Neural cell (in vitro differentiated cells): ENCODE results near the gene BIVM. TPM values are rescaled to one million over a fixed set of nuclear protein-coding genes. Genes with fewer than 3 reads are reported as not detected.

Source experiments
- H2AFZ ChIP-seq: fragments of 200-600, 300-800 bp; sonication (generic), shearing (Covaris generic); 2 replicates; pipeline ENCODE4 v1.6.0; 2014; ENCODE audit warnings: low read depth, mild to moderate bottlenecking, antibody characterized with exemption, low read length, moderate library complexity
- H3F3A ChIP-seq: fragments of 200-600 bp; shearing (Covaris generic); 2 replicates; pipeline ENCODE4 v1.6.1; 2016; ENCODE audit warnings: mild to moderate bottlenecking, moderate library complexity, mixed read lengths, antibody characterized with exemption, low read length; ENCODE audit not compliant: insufficient read depth, poor library complexity, severe bottlenecking
- H3K27ac ChIP-seq: fragments of 200-600, 300-800 bp; sonication (generic), shearing (Covaris generic); 2 replicates; pipeline ENCODE4 v1.5.1; 2014; ENCODE audit warnings: mild to moderate bottlenecking, low read length, moderate library complexity
- H3K27me3 ChIP-seq: fragments of 300-800, 200-600 bp; sonication (generic), shearing (Covaris generic); 2 replicates; pipeline ENCODE4 v1.6.0; 2014; ENCODE audit warnings: mild to moderate bottlenecking, low read depth, low read length, moderate library complexity; ENCODE audit not compliant: insufficient read depth
- H3K36me3 ChIP-seq: fragments of 300-800, 200-600 bp; sonication (generic), shearing (Covaris generic); 2 replicates; pipeline ENCODE4 v1.5.1; 2014; ENCODE audit warnings: mild to moderate bottlenecking, antibody characterized with exemption, low read length, moderate library complexity; ENCODE audit not compliant: insufficient read depth
- H3K4me2 ChIP-seq: fragments of 300-800, 200-600 bp; sonication (generic), shearing (Covaris generic); 2 replicates; pipeline ENCODE4 v1.6.0; 2014; ENCODE audit warnings: mild to moderate bottlenecking, low read length
- H3K4me3 ChIP-seq: fragments of 300-800, 200-600 bp; sonication (generic), shearing (Covaris generic); 2 replicates; pipeline ENCODE4 v1.5.1; 2014; ENCODE audit warnings: mild to moderate bottlenecking, low read length, moderate library complexity
- H3K79me2 ChIP-seq: fragments of 200-600 bp; shearing (Covaris generic); replicated peaks from 2 replicates; pipeline ENCODE4 v1.6.0; 2014; ENCODE audit warnings: mild to moderate bottlenecking, low read length, moderate library complexity; ENCODE audit not compliant: insufficient read depth
- H3K9ac ChIP-seq: fragments of 300-800, 200-600 bp; sonication (generic), shearing (Covaris generic); 2 replicates; pipeline ENCODE4 v1.6.1; 2016; ENCODE audit warnings: mild to moderate bottlenecking, low read length, mixed read lengths
- H3K9me2 ChIP-seq: fragments of 200-600 bp; shearing (Covaris generic); 2 replicates; pipeline ENCODE4 v1.6.1; 2016; ENCODE audit warnings: mild to moderate bottlenecking, low read length, mixed read lengths; ENCODE audit not compliant: insufficient read depth
- H3K9me3 ChIP-seq: fragments of 200-600, 300-800 bp; sonication (generic), shearing (Covaris generic); 2 replicates; pipeline ENCODE4 v1.6.1; 2016; ENCODE audit warnings: mild to moderate bottlenecking, mixed run types, low read length, moderate library complexity, mixed read lengths
- H4K20me1 ChIP-seq: fragments of 200-600 bp; shearing (Covaris generic); 2 replicates; pipeline ENCODE4 v1.6.1; 2016; ENCODE audit warnings: mild to moderate bottlenecking, mixed run types; ENCODE audit not compliant: insufficient read depth
- CTCF ChIP-seq: fragments of 450-650 bp; IDR thresholded peaks from 2 replicates; pipeline ENCODE4 v1.5.1; 2014; ENCODE audit warnings: antibody characterized with exemption, mild to moderate bottlenecking, moderate library complexity; ENCODE audit not compliant: poor library complexity, severe bottlenecking
- EP300 ChIP-seq: fragments of 450-650 bp; conservative IDR thresholded peaks from 2 replicates; pipeline ENCODE4 v1.6.1; 2014; ENCODE audit warnings: antibody characterized with exemption, mild to moderate bottlenecking, moderate library complexity; ENCODE audit not compliant: poor library complexity, severe bottlenecking
- EZH2 ChIP-seq: fragments of 200-600, 300-800 bp; shearing (Covaris generic), sonication (generic); IDR thresholded peaks from 2 replicates; pipeline ENCODE4 v1.6.1; 2014; ENCODE audit warnings: antibody characterized with exemption, low read length, borderline replicate concordance, mild to moderate bottlenecking; ENCODE audit not compliant: insufficient read depth, poor library complexity, severe bottlenecking
- MXI1 ChIP-seq: fragments of 450-650 bp; conservative IDR thresholded peaks from 2 replicates; pipeline ENCODE4 v1.6.1; 2014; ENCODE audit warnings: antibody characterized with exemption, mild to moderate bottlenecking; ENCODE audit not compliant: poor library complexity, severe bottlenecking
- POLR2AphosphoS5 ChIP-seq: IDR thresholded peaks from 2 replicates; pipeline ENCODE4 v1.6.1; 2012
- RAD21 ChIP-seq: fragments of 450-650 bp; conservative IDR thresholded peaks from 2 replicates; pipeline ENCODE4 v1.6.1; 2014; ENCODE audit warnings: antibody characterized with exemption, mild to moderate bottlenecking, moderate library complexity
- REST ChIP-seq: IDR thresholded peaks from 2 replicates; pipeline ENCODE4 v1.6.1; 2012; ENCODE audit warnings: borderline replicate concordance
- SMC3 ChIP-seq: fragments of 450-650 bp; conservative IDR thresholded peaks from 2 replicates; pipeline ENCODE4 v1.6.1; 2014; ENCODE audit warnings: antibody characterized with exemption, mild to moderate bottlenecking, moderate library complexity; ENCODE audit not compliant: poor library complexity
- TAF1 ChIP-seq: IDR thresholded peaks from 2 replicates; pipeline ENCODE4 v1.6.1; 2012; ENCODE audit warnings: low read depth
- polyA plus RNA-seq: library from polyadenylated mRNA; depleted of rRNA; stranded (reverse); fragments of >200 nt; gene quantifications from 2 replicates; pipeline ENCODE4 v1.2.3, GENCODE V29; 2014

BIVM gene
- polyA plus RNA-seq, 1 donor from 2014 or later, result 60.7 TPM

- H2AFZ ChIP-seq, result no peak overlapping the region
- no peak for TF ChIP-seq POLR2AphosphoS5
- TF ChIP-seq TAF1, result no peak
- TF ChIP-seq EP300, result no peak
- no peak for TF ChIP-seq CTCF
- no peak for TF ChIP-seq MXI1
- no peak for TF ChIP-seq EZH2
- no peak for TF ChIP-seq REST
- no peak for TF ChIP-seq RAD21
- TF ChIP-seq SMC3, result no peak
- no peaks in the 10 kb centered on the region for H3F3A ChIP-seq
- H3K27ac ChIP-seq, result no peak overlapping the region
- H3K36me3 ChIP-seq, result peaks cover 7% of the 10 kb centered on the region
- H3K27me3 ChIP-seq, result no peaks in the 10 kb centered on the region
- H3K9me2 ChIP-seq, result no peaks in the 10 kb centered on the region
- H3K9ac ChIP-seq, result no peak overlapping the region
- H3K9me3 ChIP-seq, result no peaks in the 10 kb centered on the region
- H3K79me2 ChIP-seq, result no peaks in the 10 kb centered on the region
- H3K4me2 ChIP-seq, result no peak overlapping the region
- no peaks in the 10 kb centered on the region for H4K20me1 ChIP-seq
- H3K4me3 ChIP-seq, result no peak overlapping the region
Measured at GRCh38 chr13:102872131-102872530, 73.2 kb downstream of the BIVM start.

GRCh38 chr13:102872531-102872930 lies 73.6 kb downstream of the BIVM start:
- Histone ChIP-seq H2AFZ (no peak overlapping the region), H3K4me2 (no peak overlapping the region), H3K27ac (no peak overlapping the region), H3F3A (no peaks in the 10 kb centered on the region), H3K9me2 (no peaks in the 10 kb centered on the region), H3K9me3 (no peaks in the 10 kb centered on the region), H3K9ac (no peak overlapping the region), H3K79me2 (no peaks in the 10 kb centered on the region), H4K20me1 (no peaks in the 10 kb centered on the region), H3K27me3 (no peaks in the 10 kb centered on the region), H3K4me3 (no peak overlapping the region), H3K36me3 (peaks cover 7% of the 10 kb centered on the region)
- no peak for TF ChIP-seq RAD21
- no peak for TF ChIP-seq EP300
- TF ChIP-seq TAF1, result no peak
- no peak for TF ChIP-seq CTCF
- no peak for TF ChIP-seq POLR2AphosphoS5
- no peak for TF ChIP-seq MXI1
- TF ChIP-seq REST, result no peak
- no peak for TF ChIP-seq SMC3
- no peak for TF ChIP-seq EZH2
